GM03348 (cell line): ENCODE data around the gene GATA1.

Experiments
- DNase-seq: peaks from one replicate; pipeline ENCODE4 v3.0.0; 2012; ENCODE audit warnings: low spot score

The GATA1 gene

DNA sequence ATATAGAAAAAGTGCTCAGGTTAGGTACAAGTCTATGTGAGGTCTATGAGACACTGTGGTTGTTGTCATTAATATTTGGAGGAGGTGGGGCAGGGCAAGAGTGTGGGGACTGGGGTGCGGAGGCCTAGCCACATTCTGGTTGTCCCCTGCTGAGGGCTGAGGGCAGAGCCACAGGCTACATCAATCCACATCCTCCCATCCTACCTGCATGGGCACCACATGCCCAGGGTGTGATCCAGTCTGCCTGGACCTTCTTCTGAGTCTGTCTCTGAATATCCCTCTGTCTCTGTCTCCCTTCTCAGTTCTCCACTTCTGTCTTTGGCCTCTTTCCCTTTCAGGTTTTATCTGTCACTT lies 1.2 kb upstream of the GATA1 start:
- DNase-seq, result no peak

- no peak for DNase-seq
Measured at GRCh38 chrX:48785540-48786214, 713 bp upstream of the GATA1 start.

GRCh38 chrX:48786825-48787504 lies 575 bp downstream of the GATA1 start:
- no peak for DNase-seq

DNA sequence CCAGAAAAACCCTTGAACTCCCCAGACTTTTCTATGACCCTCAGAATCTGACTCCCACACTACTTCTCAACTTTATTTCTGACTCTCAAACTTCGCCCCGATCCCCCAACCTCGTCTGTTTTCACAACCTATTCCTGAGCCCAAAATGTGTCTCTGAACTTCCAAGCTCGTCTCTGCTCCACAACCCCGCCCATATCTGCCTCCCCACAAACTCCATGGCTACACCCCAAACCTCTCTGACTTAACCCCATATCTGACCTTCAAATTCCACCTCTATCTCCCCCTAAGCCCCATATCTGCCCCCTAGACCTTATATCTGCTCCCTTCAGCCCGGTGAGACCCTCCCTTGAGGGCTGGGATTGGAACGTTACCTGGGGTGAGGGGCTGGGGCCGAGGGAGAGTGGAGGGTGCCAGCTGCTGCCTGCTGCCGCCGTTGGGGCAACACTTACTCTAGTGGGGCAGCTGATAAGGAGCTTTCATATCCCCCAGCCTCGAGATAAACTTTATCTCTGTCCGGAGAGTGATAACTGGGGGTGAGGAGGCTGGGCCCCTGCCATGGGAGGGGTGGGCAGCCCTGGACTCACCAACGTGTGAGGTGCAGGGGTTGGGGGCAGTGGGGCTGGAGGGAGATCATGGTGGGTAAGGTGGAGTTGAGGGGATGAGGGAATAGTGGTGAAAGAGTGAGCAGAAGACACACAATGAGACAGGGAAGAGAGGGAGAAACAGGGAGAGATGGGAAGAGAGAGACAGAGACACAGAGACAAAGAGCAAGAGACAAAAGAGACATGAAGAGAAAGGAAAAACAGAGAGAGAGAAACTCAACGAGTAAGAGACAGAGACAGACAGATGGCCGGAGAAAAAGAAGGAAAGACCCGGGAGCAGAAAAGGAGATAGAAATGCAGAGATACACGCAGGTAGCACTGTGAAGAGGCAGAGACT lies 1.4 kb downstream of the GATA1 start:
- no peak for DNase-seq

GRCh38 chrX:48789366-48790220 lies 3.2 kb downstream of the GATA1 start:
- no peak for DNase-seq

- DNase-seq, result no peak
Measured at GRCh38 chrX:48790477-48790876, 4.1 kb downstream of the GATA1 start.

DNA sequence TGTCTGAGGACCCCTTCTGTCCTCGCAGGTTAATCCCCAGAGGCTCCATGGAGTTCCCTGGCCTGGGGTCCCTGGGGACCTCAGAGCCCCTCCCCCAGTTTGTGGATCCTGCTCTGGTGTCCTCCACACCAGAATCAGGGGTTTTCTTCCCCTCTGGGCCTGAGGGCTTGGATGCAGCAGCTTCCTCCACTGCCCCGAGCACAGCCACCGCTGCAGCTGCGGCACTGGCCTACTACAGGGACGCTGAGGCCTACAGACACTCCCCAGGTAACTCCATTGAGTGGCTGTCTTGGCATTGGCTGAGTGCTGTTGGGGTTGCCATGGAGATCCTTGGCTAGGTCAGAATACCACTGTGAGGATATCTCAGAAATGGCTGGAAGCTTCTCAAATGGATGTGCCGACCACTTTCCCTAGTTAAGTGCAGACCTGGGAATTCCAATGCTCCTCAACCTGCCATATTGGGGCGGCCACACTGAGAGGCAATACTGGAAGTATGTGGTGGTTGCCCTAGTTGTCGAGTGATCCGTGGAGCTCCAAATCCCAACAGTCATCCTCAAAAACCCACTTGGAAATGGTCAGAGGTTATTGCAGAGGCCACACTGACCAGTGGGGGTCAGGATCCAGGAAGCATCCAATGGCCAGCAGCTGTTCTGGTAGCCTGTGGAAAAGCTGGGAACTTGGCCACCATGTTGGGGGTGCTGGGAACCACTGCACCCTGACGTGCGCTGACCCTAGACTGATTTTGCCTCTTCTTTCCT lies 4.9 kb downstream of the GATA1 start:
- DNase-seq, result no peak

DNA sequence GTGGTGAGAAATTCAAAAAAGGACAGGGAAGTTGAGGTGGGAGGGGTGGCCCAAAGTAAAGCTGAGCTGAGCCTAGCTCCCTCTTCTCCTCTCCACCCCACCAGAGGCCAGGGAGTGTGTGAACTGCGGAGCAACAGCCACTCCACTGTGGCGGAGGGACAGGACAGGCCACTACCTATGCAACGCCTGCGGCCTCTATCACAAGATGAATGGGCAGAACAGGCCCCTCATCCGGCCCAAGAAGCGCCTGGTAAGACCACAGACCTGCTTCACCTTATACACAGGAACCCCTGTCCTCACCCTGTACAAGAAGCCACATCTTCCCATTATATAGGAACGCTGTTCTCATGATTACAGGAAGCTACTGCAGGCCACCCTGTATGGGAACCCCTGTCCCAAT lies 5.8 kb downstream of the GATA1 start:
- no peak for DNase-seq

DNA sequence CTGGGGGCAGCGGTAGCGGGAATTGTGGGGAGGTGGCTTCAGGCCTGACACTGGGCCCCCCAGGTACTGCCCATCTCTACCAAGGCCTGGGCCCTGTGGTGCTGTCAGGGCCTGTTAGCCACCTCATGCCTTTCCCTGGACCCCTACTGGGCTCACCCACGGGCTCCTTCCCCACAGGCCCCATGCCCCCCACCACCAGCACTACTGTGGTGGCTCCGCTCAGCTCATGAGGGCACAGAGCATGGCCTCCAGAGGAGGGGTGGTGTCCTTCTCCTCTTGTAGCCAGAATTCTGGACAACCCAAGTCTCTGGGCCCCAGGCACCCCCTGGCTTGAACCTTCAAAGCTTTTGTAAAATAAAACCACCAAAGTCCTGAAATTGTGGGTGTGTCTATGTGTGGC lies 7.5 kb downstream of the GATA1 start:
- no peak for DNase-seq

- DNase-seq, result no peak
Measured at GRCh38 chrX:48794340-48794910, 8.0 kb downstream of the GATA1 start.

GRCh38 chrX:48794911-48795515 lies 8.6 kb downstream of the GATA1 start:
- DNase-seq, result peak; percentile 58

DNA sequence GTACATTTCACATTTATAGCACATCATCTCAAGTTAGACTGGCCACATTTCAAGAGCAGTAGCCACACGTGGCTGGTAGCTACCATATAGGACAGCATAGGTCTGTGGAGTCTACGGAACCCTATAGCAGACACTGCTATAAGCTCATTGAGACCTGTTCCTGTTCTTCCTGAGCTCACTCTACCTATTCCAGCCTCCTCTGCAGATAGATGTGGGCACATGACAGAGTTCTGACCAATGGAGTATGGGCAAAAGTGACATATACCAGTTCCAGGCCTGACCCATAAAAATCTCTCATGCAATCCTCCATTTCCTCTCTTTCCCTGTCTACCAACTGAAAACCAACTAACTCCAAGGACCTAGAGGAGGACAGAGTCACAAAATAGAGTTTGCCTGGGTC lies 11.9 kb downstream of the GATA1 start:
- DNase-seq, result no peak

- DNase-seq, result no peak
Measured at GRCh38 chrX:48800574-48801279, 14.3 kb downstream of the GATA1 start.

GRCh38 chrX:48801280-48802088 lies 15.1 kb downstream of the GATA1 start, which contains the start of gene HDAC6:
Gene HDAC6 (plus strand): TSS chrX:48802067. CDS start chrX:48802693, 626 bp downstream.
- peak; percentile 94 for DNase-seq

DNA sequence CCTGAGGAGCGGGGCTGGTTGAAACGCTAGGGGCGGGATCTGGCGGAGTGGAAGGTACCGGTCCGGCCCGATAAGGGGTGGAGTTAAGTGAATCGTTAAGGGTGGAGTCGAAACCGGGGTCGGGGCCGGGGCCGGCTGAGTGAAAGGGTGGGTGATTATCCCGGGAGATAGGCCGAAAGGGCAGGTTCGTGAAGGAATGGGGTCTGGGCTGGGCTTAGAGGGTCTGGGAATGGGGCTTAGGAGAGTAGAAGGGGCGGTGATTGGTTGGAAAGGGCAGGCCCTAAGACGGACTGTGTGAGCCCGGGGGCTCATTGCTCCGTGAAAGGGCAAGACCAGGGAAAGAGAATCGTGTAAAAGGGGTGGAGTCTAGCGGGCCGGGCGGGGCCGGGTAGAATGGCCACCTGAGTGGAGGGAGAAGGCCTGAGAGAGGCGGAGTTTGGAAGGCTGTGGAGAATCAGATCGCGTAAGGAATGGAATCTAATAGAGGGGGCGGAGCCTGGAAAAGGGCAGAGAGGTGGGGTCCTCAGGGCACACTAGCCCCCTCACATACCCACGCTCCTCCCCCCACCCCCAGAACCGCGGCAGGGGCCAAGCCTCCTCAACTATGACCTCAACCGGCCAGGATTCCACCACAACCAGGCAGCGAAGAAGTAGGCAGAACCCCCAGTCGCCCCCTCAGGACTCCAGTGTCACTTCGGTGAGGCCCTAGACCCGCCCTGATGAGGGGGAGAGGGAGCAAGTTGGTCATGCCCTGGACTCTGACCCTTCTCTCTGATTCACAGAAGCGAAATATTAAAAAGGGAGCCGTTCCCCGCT lies 15.9 kb downstream of the GATA1 start:
- DNase-seq, result peak; percentile 77

GRCh38 chrX:48802905-48803200 lies 16.5 kb downstream of the GATA1 start:
- no peak for DNase-seq

- DNase-seq, result no peak
Measured at GRCh38 chrX:48806081-48806480, 19.7 kb downstream of the GATA1 start.

DNA sequence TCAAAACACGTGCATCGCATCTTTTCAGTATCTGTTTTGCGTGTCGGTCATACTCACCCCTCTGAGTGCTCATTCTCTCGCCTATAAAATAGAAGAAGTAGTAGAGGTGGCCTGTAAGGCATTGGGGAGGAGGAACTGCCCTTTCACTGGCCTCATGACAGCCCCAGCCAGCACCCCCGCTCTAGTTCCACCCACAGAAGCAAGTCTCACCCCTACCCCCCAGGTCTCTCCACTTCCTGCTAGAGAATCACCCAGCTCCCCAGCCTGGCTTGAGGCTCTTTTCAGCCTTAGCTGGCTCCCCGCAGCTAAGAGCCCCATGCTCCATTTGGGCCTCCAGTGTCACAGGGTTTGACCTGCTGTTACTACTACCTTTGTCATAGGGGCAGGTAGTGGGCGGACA lies 27.3 kb downstream of the GATA1 start:
- DNase-seq, result no peak
